Measurements from ENCODE around the gene EPHB2. TPM values are rescaled to one million over a fixed set of nuclear protein-coding genes. Genes with fewer than 3 reads are reported as not detected.

Gene EPHB2
- total RNA-seq, 6 experiments from 2014 or later, result 0.24 to 1.8 (median 0.62) TPM

- DNase-seq (no peak), ATAC-seq (no peak)
- intact Hi-C loops (cut with DNase I), result loop anchor here in 1 of 2 donors (10.0 kb wide), 1 partner anchor 199 kb away; no protein-coding TSS in a partner anchor
- WGBS (ENCODE audit: insufficient coverage, low coverage, low lambda C conversion rate, missing lambda C conversion rate), result 65% methylated on average over 9 of the region's 10 CpGs
- Histone ChIP-seq H3K36me3 (no peaks in the 10 kb centered on the region), H3K27ac (no peak overlapping the region), H3K4me3 (no peak overlapping the region), H3K27me3 (no peaks in the 10 kb centered on the region), H3K4me1 (no peaks in the 10 kb centered on the region), H3K9me3 (no peaks in the 10 kb centered on the region)
- TF ChIP-seq POLR2A (IDR thresholded peaks at IDR 0.05), result no peak
- TF ChIP-seq CTCF (IDR thresholded peaks at IDR 0.05), result no peak
These were observed 25.0 kb upstream of the EPHB2 start for GRCh38 chr1:22685591-22686059.

DNA sequence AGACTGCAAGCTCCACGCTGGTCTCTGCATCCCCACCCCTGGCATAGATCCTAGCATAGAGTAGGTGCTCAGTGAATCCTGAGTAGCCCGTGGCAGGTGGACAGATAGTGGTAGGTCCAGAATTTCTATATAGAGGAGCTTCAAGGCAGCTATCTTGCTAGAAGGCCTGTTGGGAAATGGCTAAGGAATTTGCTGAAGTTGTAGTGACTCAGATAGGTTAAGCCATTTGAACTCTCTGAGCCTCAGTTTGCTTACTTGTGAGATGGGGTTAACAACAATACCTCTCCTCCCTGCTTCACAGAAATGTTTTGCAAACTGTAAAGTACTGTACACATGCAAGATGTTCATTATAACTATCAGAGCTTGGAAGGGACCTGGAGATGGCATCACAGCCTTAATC is 23.4 kb upstream of the EPHB2 start:
- Histone ChIP-seq H3K4me1 (no peaks in the 10 kb centered on the region), H3K27me3 (no peaks in the 10 kb centered on the region), H3K27ac (no peak overlapping the region), H3K36me3 (no peaks in the 10 kb centered on the region), H3K4me3 (no peak overlapping the region), H3K9me3 (no peaks in the 10 kb centered on the region)
- WGBS (ENCODE audit: insufficient coverage, low coverage, low lambda C conversion rate, missing lambda C conversion rate), result 45% methylated on average over 2 of the region's 2 CpGs
- intact Hi-C loops (cut with DNase I), result loop anchor here in 1 of 2 donors (10.0 kb wide), 1 partner anchor 198 kb away; no protein-coding TSS in a partner anchor
- no peak for DNase-seq
- no peak for TF ChIP-seq POLR2A (IDR thresholded peaks at IDR 0.05)
- TF ChIP-seq CTCF (IDR thresholded peaks at IDR 0.05), result no peak
- ATAC-seq, result no peak

DNA sequence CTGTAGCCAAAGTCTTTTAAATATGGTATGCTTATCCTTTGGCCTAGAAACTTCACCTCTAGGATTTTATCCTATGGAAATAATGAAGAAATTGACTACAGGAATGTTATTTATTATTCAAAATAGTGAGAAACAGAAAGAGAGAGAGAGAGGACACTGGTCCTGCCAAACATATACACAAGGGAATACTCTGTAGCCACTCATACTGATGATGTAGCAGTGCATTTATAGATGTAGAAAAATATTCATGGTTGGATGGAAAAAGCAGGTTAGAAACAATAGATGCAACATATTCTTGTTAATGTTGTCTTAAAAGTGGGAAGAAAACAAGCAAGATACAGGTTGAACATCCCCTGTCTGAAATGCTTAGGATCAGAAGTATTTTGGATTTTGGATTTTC is 22.2 kb upstream of the EPHB2 start:
- no peaks in the 10 kb centered on the region for H3K36me3 ChIP-seq
- no peak for TF ChIP-seq CTCF (IDR thresholded peaks at IDR 0.05)
- TF ChIP-seq POLR2A (IDR thresholded peaks at IDR 0.05), result no peak
- H3K4me1 ChIP-seq, result no peaks in the 10 kb centered on the region
- no peaks in the 10 kb centered on the region for H3K9me3 ChIP-seq
- H3K27ac ChIP-seq, result no peak overlapping the region
- intact Hi-C loops (cut with DNase I), result loop anchor here in 1 of 2 donors (10.0 kb wide), 1 partner anchor 196 kb away; no protein-coding TSS in a partner anchor
- DNase-seq (no peak), ATAC-seq (no peak)
- H3K27me3 ChIP-seq, result no peaks in the 10 kb centered on the region
- H3K4me3 ChIP-seq, result no peak overlapping the region

GRCh38 chr1:22689505-22689904 is 21.1 kb upstream of the EPHB2 start:
- no peaks in the 10 kb centered on the region for H3K4me1 ChIP-seq
- WGBS (ENCODE audit: insufficient coverage, low coverage, low lambda C conversion rate, missing lambda C conversion rate), result 79% methylated on average over 7 of the region's 11 CpGs
- H3K36me3 ChIP-seq, result no peaks in the 10 kb centered on the region
- ATAC-seq, result no peak
- no peak overlapping the region for H3K27ac ChIP-seq
- H3K4me3 ChIP-seq, result no peak overlapping the region
- DNase-seq, result no peak
- intact Hi-C loops (cut with DNase I), result loop anchor here in 1 of 2 donors (10.0 kb wide), 1 partner anchor 195 kb away; no protein-coding TSS in a partner anchor
- H3K27me3 ChIP-seq, result no peaks in the 10 kb centered on the region
- H3K9me3 ChIP-seq, result no peaks in the 10 kb centered on the region
- no peak for TF ChIP-seq POLR2A (IDR thresholded peaks at IDR 0.05)
- TF ChIP-seq CTCF (IDR thresholded peaks at IDR 0.05), result no peak
